Testis (tissue), 3 donors: ENCODE data around the gene HPCA. TPM values are rescaled to one million over a fixed set of nuclear protein-coding genes. Genes with fewer than 3 reads are reported as not detected.

Experiments
- DNase-seq: peaks from one replicate; pipeline ENCODE4 v3.0.0-alpha.2; 2019
- H3K27ac ChIP-seq, 2 donors: fragments of 200-600 bp; sonication (generic); one replicate each; pipeline ENCODE4 v1.5.1; 2019
- H3K27me3 ChIP-seq: fragments of 200-600 bp; sonication (generic); one replicate; pipeline ENCODE4 v1.5.1; 2019
- H3K36me3 ChIP-seq: fragments of 200-600 bp; sonication (generic); one replicate; pipeline ENCODE4 v1.5.1; 2017; ENCODE audit warnings: low read depth; ENCODE audit errors: missing control alignments
- H3K4me1 ChIP-seq: fragments of 200-600 bp; sonication (generic); one replicate; pipeline ENCODE4 v1.5.1; 2019
- H3K4me3 ChIP-seq, 2 donors: fragments of 200-600 bp; sonication (generic); one replicate each; pipeline ENCODE4 v1.5.1; 2017 to 2019
- H3K9me3 ChIP-seq: fragments of 200-600 bp; sonication (generic); one replicate; pipeline ENCODE4 v1.5.1; 2017
- POLR2A ChIP-seq: fragments of 450-650 bp; IDR thresholded peaks from one replicate; pipeline ENCODE4 v1.6.1; 2017; ENCODE audit warnings: antibody characterized with exemption, mild to moderate bottlenecking, moderate library complexity
- WGBS, 2 donors: methylation state at CpG; one replicate each; pipeline ENCODE4 v1.1.5; 2018; 5-methylcytosine and 5-hydroxymethylcytosine counted together
- intact Hi-C: fragments of 100-400 bp; cut with DNase I; formaldehyde crosslinking; loops from one replicate; pipeline ENCODE4 v1.15.1; 2023; ENCODE audit warnings: low total_unique reads
- polyA plus RNA-seq: library from polyadenylated mRNA; stranded (reverse); fragments of 350-450 nt; fragmentation: Illumina TruSeq; extraction: RNeasy Lipid Tissue Mini Kit (QIAGEN cat#74804); gene quantifications from one replicate; pipeline ENCODE4 v1.2.3, GENCODE V29; 2014; ENCODE audit warnings: low read depth, low replicate concordance; ENCODE audit not compliant: insufficient read depth
- total RNA-seq, 2 donors: library from RNA; depleted of rRNA; stranded (reverse); fragments of >200 nt; gene quantifications; one replicate each; pipeline ENCODE4 v1.2.3, GENCODE V29; 2016
- TF ChIP-seq, protein P1 (sequence below), 3 experiments: fragments of 450-650 bp in 2 of 3; fragments of 200-600 bp in 1 of 3; sonication (generic) in 1 of 3; IDR thresholded peaks; one replicate each; pipeline ENCODE4 v1.5.1; 2016 to 2019; ENCODE audit warnings: antibody characterized with exemption in 3 of 3, mild to moderate bottlenecking in 2 of 3, moderate library complexity in 1 of 3

HPCA gene
- total and polyA plus RNA-seq, 3 donors from 2014 or later: 1.7 to 8.8 (median 6.1) TPM

DNA sequence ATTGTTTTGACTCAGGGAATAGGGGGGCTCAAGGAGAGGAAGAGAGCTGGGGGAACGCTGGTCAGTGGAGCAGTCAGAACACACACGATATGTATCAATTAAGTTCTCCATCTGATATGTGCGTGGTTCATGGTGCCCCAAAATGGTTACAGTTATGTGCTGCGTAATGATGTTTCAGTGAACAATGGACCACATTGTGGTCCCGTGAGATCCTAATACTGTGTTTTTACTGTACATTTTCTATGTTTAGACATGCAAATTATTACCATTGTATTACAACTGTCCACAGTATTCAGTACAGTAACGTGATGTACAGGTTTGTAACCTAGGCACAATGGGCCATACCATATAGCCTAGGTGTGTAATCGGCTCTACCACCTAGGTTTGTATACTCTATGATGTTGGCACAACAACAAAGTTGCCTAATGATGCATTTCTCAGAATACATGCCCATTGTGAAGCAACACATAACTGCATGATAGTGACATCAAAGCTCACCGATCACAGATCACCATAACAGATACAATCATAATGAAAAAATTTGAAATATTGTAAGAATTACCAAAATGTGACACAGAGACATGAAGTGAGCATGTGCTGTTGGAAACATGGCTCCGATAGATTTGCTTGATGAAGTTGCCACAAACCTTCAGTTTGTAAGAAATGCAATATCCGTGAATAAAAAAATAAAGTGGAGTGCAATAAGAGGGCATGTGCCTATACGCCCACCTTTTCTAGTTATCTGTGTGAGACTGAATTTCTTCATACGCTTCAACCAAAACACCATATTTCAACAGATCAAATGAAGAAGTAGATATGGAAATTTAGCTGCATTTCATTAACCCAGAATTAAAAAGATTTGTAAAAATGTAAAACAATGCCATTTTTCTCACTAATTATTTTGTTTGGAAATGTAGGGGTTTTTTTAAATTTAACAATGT, 29.7 kb downstream of the HPCA start:
- Histone ChIP-seq H3K27me3 (no peaks in the 10 kb centered on the region), H3K36me3 (no peaks in the 10 kb centered on the region), H3K4me3 (no peak overlapping the region), H3K27ac (no peak overlapping the region), H3K9me3 (no peaks in the 10 kb centered on the region), H3K4me1 (peaks cover 5% of the 10 kb centered on the region)
- no peak for TF ChIP-seq POLR2A
- TF ChIP-seq, protein P1, sequence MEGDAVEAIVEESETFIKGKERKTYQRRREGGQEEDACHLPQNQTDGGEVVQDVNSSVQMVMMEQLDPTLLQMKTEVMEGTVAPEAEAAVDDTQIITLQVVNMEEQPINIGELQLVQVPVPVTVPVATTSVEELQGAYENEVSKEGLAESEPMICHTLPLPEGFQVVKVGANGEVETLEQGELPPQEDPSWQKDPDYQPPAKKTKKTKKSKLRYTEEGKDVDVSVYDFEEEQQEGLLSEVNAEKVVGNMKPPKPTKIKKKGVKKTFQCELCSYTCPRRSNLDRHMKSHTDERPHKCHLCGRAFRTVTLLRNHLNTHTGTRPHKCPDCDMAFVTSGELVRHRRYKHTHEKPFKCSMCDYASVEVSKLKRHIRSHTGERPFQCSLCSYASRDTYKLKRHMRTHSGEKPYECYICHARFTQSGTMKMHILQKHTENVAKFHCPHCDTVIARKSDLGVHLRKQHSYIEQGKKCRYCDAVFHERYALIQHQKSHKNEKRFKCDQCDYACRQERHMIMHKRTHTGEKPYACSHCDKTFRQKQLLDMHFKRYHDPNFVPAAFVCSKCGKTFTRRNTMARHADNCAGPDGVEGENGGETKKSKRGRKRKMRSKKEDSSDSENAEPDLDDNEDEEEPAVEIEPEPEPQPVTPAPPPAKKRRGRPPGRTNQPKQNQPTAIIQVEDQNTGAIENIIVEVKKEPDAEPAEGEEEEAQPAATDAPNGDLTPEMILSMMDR (IDR thresholded peaks at IDR 0.05): no peak
- 77 to 78% methylated on average over 12 of the region's 12 CpGs for WGBS, 2 donors
- intact Hi-C loops: no loop called here
- no peak for DNase-seq

DNA sequence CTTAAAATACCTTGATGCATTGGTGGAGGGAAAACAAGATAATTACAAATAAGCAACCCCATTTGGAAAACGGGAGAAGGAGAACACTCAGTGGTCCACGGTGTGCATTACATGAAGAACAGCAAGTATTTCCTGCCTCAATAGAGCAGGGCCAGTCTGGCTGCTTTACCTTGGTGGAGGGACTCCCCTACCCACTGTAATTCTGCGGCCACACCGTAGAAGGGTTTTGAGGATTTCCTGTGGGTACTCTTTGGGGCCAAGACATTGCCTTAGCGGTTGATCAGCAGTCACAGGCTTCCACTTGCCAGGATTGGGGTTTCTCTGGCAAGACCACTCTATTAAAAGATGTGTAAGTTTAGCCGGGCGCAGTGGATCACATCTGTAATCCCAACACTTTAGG, 31.2 kb downstream of the HPCA start:
- Histone ChIP-seq H3K4me1 (peaks cover 5% of the 10 kb centered on the region), H3K27me3 (no peaks in the 10 kb centered on the region), H3K27ac (no peak overlapping the region), H3K9me3 (no peaks in the 10 kb centered on the region), H3K36me3 (no peaks in the 10 kb centered on the region), H3K4me3 (no peak overlapping the region)
- intact Hi-C loops: no loop called here
- TF ChIP-seq, protein P1 (IDR thresholded peaks at IDR 0.05): no peak
- TF ChIP-seq POLR2A: no peak
- no peak for DNase-seq
- WGBS, 2 donors: 76 to 85% methylated on average over 7 of the region's 7 CpGs

DNA sequence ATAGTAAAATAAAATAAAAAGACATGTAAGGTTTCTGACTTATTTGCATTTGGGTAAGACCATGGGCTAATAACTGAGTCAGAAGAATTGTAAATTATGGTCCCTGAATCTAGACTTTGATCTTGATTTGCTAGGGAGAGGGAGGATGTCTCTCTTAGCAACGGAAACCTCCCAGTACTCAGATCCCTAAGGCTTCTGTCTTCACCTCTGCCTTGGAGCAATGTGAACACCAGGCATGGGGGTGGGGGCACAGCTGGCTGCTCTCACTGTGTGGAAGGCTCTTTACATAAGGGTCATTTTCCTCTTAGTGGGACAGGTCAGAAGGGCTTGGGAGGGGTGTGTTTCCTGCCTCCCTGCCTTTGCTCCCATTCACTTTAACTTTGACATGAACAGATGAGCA, 31.9 kb downstream of the HPCA start:
- 48 to 50% methylated on average over 1 of the region's 1 CpG for WGBS, 2 donors
- no peaks in the 10 kb centered on the region for H3K27me3 ChIP-seq
- no peak overlapping the region for H3K27ac ChIP-seq
- DNase-seq: no peak
- TF ChIP-seq POLR2A: no peak
- TF ChIP-seq, protein P1 (IDR thresholded peaks at IDR 0.05): no peak
- H3K36me3 ChIP-seq: no peaks in the 10 kb centered on the region
- peaks cover 5% of the 10 kb centered on the region for H3K4me1 ChIP-seq
- H3K9me3 ChIP-seq: no peaks in the 10 kb centered on the region
- H3K4me3 ChIP-seq: no peak overlapping the region
- intact Hi-C loops: no loop called here

DNA sequence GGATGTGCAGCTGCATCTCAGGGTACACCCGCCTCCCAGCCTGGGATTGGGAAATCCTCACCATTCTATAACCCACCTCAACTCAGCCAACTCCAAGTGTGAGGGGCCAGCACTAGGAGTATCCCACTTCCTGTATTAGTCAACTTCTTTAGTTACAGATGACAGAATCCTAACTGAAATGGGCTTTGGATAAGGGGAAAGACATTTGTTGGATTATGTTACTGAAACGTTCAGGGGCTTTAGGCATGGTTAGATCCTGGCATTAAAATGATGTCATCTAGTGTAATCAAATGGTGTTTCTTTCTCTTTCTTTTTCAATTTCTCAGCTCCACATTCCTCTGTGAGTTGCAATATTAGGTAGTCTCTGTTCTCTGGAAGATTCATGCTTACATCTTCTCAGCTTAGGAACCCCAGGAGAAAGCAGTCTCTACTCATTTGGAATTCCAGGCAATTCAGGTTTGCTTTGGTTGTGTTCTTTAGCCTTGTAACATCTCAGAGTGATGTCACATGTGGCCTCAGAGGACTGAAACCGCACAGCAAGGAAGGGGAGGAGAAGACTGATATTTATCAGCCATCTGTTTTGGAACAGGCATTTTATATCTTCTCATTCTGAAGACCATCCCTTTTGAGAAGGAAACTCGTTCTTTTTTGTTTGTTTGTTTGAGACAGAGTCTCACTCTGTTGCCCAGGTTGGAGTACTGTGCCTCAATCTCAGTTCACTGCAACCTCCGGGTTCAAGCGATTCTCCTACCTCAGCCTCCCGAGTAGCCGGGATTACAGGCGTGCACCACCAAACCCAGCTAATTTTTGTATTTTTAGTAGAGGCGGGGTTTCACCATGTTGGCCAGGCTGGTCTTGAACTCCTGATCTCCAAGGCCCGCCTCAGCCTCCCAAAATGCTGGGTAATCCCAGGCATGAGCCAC, 33.8 kb downstream of the HPCA start:
- 88 to 89% methylated on average over 11 of the region's 11 CpGs for WGBS, 2 donors

More for the DNA sequence above, 33.8 kb downstream of the HPCA start:
- Histone ChIP-seq H3K4me3 (no peak overlapping the region), H3K9me3 (no peaks in the 10 kb centered on the region), H3K27ac (no peak overlapping the region), H3K36me3 (no peaks in the 10 kb centered on the region), H3K4me1 (peaks cover 10% of the 10 kb centered on the region), H3K27me3 (no peaks in the 10 kb centered on the region)
- no peak for TF ChIP-seq POLR2A
- TF ChIP-seq, protein P1 (IDR thresholded peaks at IDR 0.05): no peak
- intact Hi-C loops: no loop called here
- no peak for DNase-seq
